Left lung (tissue), 10 donors: ENCODE data around the gene LZTS2. TPM values are rescaled to one million over a fixed set of nuclear protein-coding genes. Genes with fewer than 3 reads are reported as not detected.

Source experiments
- ATAC-seq: fragments of 200-7000 bp; cut with Tn5 transposase; one replicate; pipeline ENCODE4 v1.9.1; 2020; ENCODE audit warnings: moderate library complexity
- DNase-seq, 4 donors: peaks; one replicate each; pipeline ENCODE4 v3.0.0-alpha.2; 2013 to 2020
- H3K27ac ChIP-seq, 2 donors: fragments of 200-600 bp; sonication (generic) in 1 of 2; one replicate each; pipeline versions ENCODE4 v1.5.0 to v1.8.0; 2020 to 2021
- H3K27me3 ChIP-seq, 2 donors: fragments of 200-600 bp; sonication (generic) in 1 of 2; one replicate each; pipeline versions ENCODE4 v1.5.0 to v1.8.0; 2020 to 2021
- H3K36me3 ChIP-seq, 2 donors: fragments of 200-600 bp; sonication (generic) in 1 of 2; one replicate each; pipeline versions ENCODE4 v1.5.0 to v1.8.0; 2020 to 2021
- H3K4me1 ChIP-seq, 2 donors: fragments of 200-600 bp; one replicate each; pipeline ENCODE4 v1.8.0; 2021
- H3K4me3 ChIP-seq, 2 donors: fragments of 200-600 bp; sonication (generic) in 1 of 2; one replicate each; pipeline versions ENCODE4 v1.5.0 to v1.8.0; 2020 to 2021; ENCODE audit warnings: mild to moderate bottlenecking in 1 of 2
- H3K9me3 ChIP-seq, 2 donors: fragments of 200-600 bp; sonication (generic) in 1 of 2; one replicate each; pipeline versions ENCODE4 v1.5.0 to v1.8.0; 2020 to 2021
- intact Hi-C, 2 donors: fragments of 100-400 bp; cut with DNase I; formaldehyde crosslinking; loops; one replicate each; pipeline versions ENCODE4 v1.11.2 to v1.14.2; 2022
- polyA plus RNA-seq, 6 donors: library from polyadenylated mRNA; unstranded; fragments of 120-200 nt; gene quantifications; one replicate each; pipeline ENCODE4 v1.2.1, GENCODE V29; 2013; ENCODE audit not compliant: insufficient read length in 6 of 6
- total RNA-seq, 2 donors: library from RNA; stranded (reverse); fragmentation: NEBNext Ultra II Directional; extraction: Animal tissue kit (Norgen Biotek cat#: 25700); gene quantifications; one replicate each; pipeline ENCODE4 v1.2.1, GENCODE V29; 2021
- TF ChIP-seq, protein P1 (sequence below), 2 donors: fragments of 200-600 bp; sonication (generic) in 1 of 2; IDR thresholded peaks; one replicate each; pipeline versions ENCODE4 v1.5.0 to v1.8.0; 2021; ENCODE audit warnings: antibody characterized with exemption in 2 of 2
- donor health status: DM: no; HTN: yes; CAD: no.
- donor health status: DM: no; HTN: no; CAD: no.

LZTS2 gene
- total and polyA plus RNA-seq, 8 donors = 45.2 to 65.7 (median 58.6) TPM

DNA sequence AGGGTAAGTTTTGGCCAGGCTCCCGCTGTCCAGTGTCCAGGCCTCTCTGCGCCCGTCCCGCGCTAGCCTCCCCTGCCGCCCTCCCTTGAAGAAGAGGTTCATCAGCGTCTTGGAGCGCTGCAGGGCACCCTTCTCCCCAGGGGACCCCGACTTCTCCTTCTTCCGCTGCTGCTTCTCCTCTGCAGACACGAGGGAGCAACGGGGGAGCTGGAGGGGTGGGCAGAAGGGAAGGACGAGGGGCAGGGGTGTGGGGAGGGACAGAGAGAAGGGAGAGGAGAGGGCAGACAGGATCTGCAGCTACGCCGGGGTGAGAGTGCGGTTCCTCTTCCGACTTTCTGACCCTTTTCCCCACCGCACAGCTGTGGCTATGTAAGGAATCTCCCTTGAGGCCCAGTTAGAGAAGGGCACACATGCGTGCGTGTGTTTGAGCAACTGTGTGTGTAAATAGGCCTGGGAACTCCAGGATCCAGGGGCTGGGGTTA lies 18.6 kb downstream of the LZTS2 start:
- Histone ChIP-seq H3K9me3 (no peaks in the 10 kb centered on the region), H3K4me1 (peaks cover under 1 to 25% of the 10 kb centered on the region in 2 donors), H3K4me3 (no peak overlapping the region), H3K27me3 (peaks cover 0 to 33% of the 10 kb centered on the region in 2 donors), H3K27ac (no peak overlapping the region), H3K36me3 (no peaks in the 10 kb centered on the region)
- TF ChIP-seq, protein P1, sequence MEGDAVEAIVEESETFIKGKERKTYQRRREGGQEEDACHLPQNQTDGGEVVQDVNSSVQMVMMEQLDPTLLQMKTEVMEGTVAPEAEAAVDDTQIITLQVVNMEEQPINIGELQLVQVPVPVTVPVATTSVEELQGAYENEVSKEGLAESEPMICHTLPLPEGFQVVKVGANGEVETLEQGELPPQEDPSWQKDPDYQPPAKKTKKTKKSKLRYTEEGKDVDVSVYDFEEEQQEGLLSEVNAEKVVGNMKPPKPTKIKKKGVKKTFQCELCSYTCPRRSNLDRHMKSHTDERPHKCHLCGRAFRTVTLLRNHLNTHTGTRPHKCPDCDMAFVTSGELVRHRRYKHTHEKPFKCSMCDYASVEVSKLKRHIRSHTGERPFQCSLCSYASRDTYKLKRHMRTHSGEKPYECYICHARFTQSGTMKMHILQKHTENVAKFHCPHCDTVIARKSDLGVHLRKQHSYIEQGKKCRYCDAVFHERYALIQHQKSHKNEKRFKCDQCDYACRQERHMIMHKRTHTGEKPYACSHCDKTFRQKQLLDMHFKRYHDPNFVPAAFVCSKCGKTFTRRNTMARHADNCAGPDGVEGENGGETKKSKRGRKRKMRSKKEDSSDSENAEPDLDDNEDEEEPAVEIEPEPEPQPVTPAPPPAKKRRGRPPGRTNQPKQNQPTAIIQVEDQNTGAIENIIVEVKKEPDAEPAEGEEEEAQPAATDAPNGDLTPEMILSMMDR (IDR thresholded peaks at IDR 0.05) = no peak
- intact Hi-C loops = no loop called here
- DNase-seq (peak in 1 of 4 donors; percentile 57), ATAC-seq (no peak)

DNA sequence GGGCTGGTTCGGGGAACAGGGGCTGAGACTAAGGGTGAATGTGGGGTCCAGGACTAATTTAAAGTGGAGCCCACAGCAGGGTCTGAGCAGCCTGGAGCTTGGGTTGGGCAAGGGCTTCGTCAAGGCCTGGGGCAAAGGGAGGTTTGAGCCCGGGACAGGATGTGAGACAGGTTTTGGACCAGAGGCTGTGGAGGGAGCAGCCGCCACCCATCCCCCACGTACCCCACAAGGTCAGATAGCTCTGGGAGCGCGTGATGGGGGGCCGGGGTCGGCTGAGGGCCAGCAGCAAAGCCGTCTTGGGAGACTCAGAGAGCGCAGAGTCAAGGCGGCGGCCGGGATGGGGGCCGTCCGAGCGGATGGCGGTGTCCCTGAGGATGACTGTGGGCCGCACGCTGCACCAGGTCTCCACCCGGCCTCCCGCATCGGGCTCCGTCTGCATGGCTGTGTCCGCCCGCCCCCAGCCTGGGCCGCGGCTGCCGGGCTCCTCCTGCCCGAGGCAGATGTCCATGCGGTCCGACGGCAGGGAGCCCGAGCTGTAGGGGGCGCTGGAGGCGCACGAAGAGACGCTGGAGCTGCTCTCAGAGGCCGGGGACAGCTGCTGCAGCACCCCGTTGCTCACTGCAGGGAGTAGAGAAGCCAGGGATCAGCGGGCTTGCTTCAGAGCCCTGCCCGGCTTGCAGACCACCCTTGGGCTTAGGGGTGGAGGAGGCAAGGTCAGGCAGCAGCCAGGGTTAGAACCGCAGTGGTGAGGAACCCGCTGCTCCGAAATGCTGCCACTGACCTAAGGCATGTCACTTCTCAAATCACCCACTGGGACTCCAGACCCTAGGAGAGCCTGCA lies 19.2 kb downstream of the LZTS2 start:
- H3K4me1 ChIP-seq = peaks cover 0 to 19% of the 10 kb centered on the region in 2 donors
- H3K27ac ChIP-seq = no peak overlapping the region
- DNase-seq (peak in 3 of 4 donors; percentile 64 to 93 (median 82)), ATAC-seq (peak; percentile 88)
- peaks cover 0 to 33% of the 10 kb centered on the region in 2 donors for H3K27me3 ChIP-seq
- H3K9me3 ChIP-seq = no peaks in the 10 kb centered on the region
- TF ChIP-seq, protein P1 (IDR thresholded peaks at IDR 0.05) = peak; percentile 45 to 74
- H3K36me3 ChIP-seq = no peaks in the 10 kb centered on the region
- intact Hi-C loops = no loop called here
- H3K4me3 ChIP-seq = no peak overlapping the region

DNA sequence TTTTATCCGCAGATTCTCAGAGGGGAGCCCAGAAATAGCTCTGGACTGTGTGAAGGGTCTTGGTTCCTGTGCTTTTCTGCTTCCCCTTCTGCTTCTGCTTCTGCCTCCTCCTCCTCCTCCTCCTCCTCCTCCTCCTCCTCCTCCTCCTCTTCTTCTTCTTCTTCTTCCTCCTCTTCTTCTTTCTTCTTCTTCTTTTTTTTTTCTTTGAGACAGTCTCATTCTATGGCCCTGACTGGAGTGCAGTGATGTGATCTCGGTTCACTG lies 19.8 kb downstream of the LZTS2 start:
- intact Hi-C loops = no loop called here
- H3K36me3 ChIP-seq = no peaks in the 10 kb centered on the region
- no peak for DNase-seq
- no peak for ATAC-seq
- TF ChIP-seq, protein P1 (IDR thresholded peaks at IDR 0.05) = no peak
- no peak overlapping the region for H3K4me3 ChIP-seq
- H3K27ac ChIP-seq = no peak overlapping the region
- no peaks in the 10 kb centered on the region for H3K9me3 ChIP-seq
- peaks cover 0 to 33% of the 10 kb centered on the region in 2 donors for H3K27me3 ChIP-seq
- H3K4me1 ChIP-seq = peaks cover 0 to 13% of the 10 kb centered on the region in 2 donors

DNA sequence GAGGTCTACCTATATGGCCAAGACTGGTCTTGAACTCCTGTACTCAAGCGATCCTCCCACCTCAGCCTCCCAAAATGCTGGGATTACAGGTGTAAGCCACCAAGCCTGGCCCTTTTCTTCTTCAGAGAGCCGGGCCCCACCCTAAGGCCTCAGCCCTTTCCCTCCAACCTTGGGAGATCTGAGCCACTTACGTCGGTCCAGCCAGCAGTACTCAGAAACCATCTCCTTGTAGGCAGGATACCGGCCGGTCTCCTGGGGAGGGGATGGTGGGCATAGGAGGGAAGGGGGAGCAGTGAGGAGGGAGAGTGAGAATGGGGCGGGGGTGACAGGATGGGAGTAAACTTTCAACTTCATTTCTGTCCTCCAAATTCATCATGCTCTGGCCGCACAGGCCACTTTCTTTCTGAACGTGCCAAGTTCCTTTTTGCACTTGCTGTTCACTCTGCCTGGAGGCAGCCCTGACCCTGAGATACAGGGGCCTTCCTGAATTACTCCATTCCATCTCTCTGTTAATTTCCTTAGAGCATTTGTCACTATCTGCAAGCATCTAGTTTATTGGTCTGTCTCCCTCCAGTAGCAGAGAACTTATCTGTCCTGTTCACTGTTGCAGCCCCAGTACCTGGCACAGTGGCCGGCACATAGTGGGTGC lies 20.9 kb downstream of the LZTS2 start:
- TF ChIP-seq, protein P1 (IDR thresholded peaks at IDR 0.05) = no peak
- Histone ChIP-seq H3K27me3 (peaks cover 0 to 33% of the 10 kb centered on the region in 2 donors), H3K9me3 (no peaks in the 10 kb centered on the region), H3K36me3 (no peaks in the 10 kb centered on the region), H3K27ac (no peak overlapping the region), H3K4me3 (no peak overlapping the region), H3K4me1 (peaks cover 0 to 12% of the 10 kb centered on the region in 2 donors)
- intact Hi-C loops = no loop called here
- no peak for DNase-seq
- ATAC-seq = no peak

DNA sequence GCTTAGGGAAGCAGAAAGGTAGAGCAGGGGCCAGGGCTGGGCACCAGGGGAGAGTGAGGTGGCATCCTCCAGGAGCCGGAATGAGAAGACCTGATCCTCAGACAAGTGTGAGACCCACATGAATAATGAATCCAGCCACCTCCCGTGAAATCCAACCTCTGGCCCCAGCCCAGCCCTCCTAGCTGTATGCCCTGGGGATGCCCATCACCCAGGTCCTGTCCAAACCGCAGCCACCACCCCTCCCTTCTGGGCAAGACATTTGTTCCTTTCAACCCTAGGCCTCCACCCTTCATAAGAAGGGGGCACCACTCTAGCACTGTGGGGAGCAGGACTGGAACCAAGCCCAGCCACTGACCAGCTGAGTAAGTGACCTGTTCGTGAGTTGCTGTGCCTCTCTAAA lies 21.6 kb downstream of the LZTS2 start:
- Histone ChIP-seq H3K4me3 (no peak overlapping the region), H3K4me1 (peaks cover 0 to 12% of the 10 kb centered on the region in 2 donors), H3K9me3 (no peaks in the 10 kb centered on the region), H3K36me3 (no peaks in the 10 kb centered on the region), H3K27ac (no peak overlapping the region), H3K27me3 (peaks cover 0 to 30% of the 10 kb centered on the region in 2 donors)
- TF ChIP-seq, protein P1 (IDR thresholded peaks at IDR 0.05) = no peak
- DNase-seq (no peak), ATAC-seq (no peak)
- intact Hi-C loops = no loop called here
